NCI-H187 treated with DMSO at 0.1 percent for 48 hours (cell line): ENCODE results near the gene MED27.
"Not testable (repeated sequence)": the region's sequence is repeated elsewhere in the genome, so short reads cannot be mapped to it uniquely, and the experiment has no call there.

Experiments used
- DNase-seq: peaks from one replicate; lab custom pipeline; 2025; lab: John Stamatoyannopoulos, UW

The MED27 gene

DNA sequence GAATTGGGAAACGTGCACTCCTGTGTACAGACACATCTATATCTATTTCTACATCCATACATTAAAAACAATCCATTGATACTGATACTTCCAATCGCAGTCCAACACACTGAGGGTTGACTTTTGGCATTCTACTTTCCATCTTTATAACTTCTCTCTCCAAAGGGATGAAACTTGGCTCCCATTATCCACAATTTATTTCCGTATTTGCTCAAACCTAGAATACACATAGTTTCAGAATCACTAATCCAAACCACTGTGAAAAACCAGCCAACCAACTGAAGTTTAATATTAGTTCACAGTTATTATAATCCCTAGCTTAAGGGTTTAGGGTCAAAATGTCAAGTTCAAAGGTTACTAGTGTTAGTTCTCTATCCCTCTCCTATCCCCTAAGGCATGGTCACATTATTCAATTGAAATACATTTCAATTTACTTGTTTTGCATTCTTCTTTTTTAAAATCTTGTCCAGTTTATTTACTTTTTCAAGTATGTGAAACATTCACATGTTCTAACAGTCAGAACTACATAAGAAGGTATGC lies 156.5 kb downstream of the MED27 start:
- no peak for DNase-seq

- not testable (repeated sequence) for DNase-seq
These were observed 158.0 kb downstream of the MED27 start for GRCh38 chr9:131921635-131922034.

- no peak for DNase-seq
These were observed 160.5 kb downstream of the MED27 start for GRCh38 chr9:131919216-131919615.

- no peak for DNase-seq
These were observed 161.2 kb downstream of the MED27 start for GRCh38 chr9:131918481-131918880.

DNA sequence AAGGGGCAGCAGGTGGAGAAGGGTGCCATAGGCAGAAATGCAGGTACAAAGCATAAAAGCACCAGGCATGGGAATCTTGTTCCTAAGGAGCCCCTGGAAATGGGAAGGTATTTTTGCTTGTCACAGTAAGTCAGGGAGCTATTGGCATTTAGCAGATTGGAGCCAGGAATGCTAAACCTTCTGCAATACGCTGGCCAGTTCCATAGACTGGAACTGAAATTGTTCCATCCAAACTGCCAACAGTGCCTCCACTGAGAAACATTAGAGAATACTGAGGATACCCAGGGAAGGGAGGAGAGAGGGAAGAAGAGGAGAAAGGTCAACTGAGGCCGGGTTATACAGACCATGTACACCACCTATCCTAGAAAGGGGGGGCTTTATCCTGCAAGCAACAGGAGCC lies 162.7 kb downstream of the MED27 start:
- no peak for DNase-seq

GRCh38 chr9:131915181-131915580 lies 164.5 kb downstream of the MED27 start:
- no peak for DNase-seq

DNA sequence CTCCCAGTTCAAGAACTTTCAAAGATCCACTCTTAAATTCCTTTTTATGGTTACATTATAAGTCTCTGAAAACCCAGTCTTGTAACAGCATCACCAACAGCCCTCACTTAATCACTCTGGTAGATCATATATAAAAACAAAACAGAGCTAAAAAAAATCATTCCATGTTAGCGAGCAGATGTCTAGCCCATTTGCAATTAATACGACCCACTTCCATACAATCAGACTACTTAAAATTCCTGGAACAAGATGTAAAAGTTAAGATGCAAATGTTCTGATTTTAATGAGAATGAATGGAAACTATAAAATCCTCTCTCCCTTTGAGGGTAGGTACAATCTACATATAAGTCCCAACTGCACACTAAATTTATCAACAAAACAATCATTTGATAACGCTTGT lies 167.0 kb downstream of the MED27 start:
- no peak for DNase-seq

DNA sequence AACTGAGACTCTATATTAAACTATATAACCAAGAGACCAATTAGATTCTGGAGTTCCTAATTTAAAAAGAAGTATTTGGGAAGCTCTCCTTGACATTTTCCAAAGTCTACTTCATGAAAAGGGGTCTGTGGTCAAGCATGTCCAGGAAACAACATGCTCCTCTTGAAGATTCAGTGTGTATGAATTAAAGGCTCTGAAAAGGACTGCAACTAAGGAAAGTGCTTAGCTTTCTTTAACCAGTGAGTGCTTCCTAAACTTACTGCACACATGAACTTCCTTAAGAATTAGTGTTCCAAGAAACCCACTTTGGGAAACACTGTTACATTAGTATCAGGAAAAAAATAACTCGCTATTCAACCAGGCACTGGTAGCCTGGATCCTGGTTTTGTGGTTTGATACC lies 167.6 kb downstream of the MED27 start:
- no peak for DNase-seq

- DNase-seq, result no peak
These were observed 169.1 kb downstream of the MED27 start for GRCh38 chr9:131910572-131910971.

DNA sequence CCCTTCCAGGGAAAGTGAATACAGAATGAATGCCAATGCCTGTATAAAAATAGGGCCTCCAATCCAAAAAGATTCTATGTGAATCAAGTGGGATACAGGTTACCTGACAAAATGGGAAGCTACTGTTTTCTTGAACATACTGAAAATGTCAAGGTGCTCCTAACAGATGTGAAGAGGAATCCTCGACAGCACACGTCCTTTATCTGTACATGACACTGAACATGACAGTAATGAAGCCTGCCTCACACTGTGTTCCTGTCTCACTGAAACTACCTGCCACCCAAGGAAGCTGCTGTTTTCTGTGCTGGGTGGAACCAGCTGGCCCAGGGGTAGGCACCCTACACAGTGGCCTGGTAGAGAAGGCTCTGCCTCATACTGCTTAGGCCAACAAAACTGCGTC lies 174.5 kb downstream of the MED27 start:
- no peak for DNase-seq

- no peak for DNase-seq
These were observed 180.1 kb downstream of the MED27 start for GRCh38 chr9:131899296-131900228.

DNA sequence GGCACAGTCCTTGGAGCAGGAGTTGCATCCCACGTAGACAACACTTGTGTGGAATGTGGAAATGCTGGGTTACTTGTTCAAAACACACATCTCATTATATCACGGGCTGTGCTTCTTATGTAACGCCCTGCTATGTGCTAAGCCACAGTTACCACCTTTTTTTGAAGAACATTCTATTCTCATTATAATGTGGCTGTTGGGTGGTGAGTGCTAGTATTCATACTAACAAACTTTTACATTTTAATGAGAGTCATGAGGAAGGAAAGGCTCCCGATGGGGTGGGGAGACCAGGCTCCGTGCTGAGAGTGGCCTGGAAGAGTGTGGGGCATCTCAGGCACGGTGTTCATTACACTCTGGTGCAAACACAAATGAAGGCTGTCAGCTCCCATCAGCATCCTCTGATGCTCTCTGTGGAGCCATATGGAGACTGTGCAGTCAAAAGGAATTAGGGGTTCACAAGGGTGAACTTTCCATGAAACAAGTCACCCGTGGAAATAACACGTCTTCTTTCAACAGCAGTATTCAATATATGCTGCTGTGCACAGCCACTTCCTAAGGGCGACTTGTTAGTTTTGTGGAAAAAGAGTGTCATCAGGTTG lies 186.7 kb downstream of the MED27 start:
- DNase-seq, result no peak

DNA sequence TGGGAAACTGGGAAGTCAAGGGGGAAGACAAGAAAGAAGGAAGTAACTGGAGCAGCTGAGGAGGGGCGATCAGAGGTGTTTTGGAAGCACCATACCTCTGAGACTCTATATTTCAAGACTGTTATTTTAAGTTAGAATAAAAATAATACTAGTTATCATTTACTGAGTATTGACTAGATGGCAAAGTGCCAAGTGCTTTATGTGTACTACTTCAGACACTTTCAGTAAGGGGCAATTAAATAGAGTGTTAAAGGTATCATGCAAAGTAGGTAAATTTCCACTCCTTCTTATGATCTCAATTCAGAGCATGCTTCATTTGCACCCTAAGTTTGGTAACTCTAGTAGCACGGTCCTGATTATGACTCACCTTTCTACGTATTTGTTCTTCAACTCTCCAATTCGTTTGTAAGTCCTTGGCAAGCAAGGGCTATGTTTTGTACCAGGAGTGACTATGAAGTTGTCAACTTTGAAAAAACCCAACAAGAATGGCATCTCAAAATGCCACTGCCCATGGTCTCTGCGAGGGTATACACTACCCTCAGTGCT lies 187.4 kb downstream of the MED27 start:
- DNase-seq, result peak; percentile 16

DNA sequence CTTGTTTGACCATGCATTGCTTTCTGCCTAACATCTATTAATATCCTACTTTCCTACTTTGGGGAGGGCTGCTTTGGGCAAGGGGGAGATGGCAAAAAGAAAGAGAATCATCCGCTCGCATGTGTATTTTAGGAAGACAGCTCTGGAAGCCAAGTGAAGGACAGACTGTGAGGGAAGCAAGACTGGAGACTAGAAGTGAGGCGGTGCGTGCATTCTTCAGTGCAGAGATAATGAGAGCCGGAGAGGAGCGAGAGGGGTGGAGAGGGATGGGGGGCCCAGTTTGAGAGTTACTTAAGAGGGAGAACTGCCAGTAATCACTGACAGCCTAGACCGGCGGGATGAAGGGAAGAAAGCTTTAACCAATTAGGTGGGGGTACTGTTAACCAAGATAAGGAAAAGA lies 188.1 kb downstream of the MED27 start:
- no peak for DNase-seq

DNA sequence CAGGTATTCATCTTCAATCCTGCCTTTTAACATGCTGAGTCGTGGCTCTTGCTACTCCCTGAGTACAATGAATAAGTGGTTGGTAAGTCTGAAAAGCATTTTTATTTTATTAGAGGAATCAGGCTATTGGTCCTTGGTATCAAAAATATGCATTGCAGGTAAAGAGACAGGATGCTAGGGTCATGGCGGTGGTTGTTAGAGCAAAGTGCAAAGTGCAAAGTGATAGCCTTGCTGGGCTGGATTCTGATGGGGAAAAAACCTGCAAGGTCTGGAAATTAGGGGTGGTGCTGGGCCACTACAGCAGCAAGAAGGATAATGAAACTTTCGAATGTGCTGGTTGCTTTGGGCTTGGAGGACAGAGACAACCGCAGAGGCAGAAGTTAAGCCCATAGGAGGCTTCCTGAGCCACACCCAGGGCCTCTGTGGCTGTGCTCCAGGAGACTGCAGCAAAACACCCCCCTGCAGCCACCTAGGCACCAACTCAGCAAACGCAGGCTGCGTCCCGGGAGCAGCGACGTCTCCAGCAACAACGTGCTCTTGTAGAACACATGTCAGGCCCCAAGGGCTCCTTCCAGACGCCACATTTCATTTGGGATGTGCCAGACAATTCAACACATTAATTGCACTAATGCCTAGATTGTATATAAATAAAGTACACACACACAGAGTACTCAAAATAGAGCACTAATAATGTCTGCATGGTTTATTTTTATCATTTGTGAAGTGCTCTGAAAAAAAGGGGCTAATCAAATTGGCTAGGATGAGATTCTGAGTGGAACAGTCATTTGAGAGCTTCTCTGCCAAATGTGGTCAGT lies 190.0 kb downstream of the MED27 start:
- no peak for DNase-seq

GRCh38 chr9:131888923-131889322 lies 190.7 kb downstream of the MED27 start:
- no peak for DNase-seq

- DNase-seq, result no peak
These were observed 192.0 kb downstream of the MED27 start for GRCh38 chr9:131887680-131888079.

DNA sequence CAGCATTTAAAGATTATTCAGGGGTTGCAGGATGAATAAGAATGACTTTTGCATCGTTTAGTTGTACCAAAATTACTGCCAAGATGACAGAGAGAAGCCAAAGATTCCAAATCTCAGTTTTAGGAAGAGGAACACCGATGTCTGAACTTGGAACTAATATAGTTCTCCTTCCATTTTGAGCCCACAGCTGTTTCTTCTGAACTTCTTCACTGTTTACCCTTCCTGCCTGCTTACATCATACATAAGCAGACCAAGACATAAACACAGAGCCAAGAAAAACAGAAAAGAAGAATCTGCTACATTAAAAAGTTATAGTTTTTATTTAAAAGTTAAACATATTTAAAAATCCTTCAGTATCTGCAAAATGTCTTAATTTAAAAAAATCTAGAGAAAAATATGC lies 192.8 kb downstream of the MED27 start:
- DNase-seq, result no peak

DNA sequence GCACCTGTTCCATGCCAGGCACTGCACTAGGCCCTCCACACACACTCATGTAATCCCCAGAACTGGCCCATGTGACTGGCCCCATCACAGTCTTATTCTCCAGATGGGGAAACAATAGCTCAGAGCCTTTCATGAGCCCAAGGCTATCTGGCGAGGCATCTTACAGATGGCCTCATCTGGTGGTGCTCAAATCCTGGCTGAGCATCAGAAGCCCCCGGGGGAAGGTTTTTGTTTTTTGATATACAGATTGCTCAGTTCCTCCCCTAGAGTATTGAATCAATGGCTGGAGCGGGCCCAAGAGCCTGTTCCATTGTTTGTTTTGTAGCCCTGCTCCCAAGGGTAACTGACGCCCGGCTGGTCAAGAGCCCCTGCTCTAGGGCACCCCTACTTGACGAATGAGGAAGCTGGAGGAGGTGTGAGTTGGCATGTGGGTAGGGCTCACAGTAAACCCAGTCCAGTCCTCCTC lies 194.5 kb downstream of the MED27 start:
- no peak for DNase-seq

- DNase-seq, result no peak
These were observed 195.4 kb downstream of the MED27 start for GRCh38 chr9:131884222-131884621.

DNA sequence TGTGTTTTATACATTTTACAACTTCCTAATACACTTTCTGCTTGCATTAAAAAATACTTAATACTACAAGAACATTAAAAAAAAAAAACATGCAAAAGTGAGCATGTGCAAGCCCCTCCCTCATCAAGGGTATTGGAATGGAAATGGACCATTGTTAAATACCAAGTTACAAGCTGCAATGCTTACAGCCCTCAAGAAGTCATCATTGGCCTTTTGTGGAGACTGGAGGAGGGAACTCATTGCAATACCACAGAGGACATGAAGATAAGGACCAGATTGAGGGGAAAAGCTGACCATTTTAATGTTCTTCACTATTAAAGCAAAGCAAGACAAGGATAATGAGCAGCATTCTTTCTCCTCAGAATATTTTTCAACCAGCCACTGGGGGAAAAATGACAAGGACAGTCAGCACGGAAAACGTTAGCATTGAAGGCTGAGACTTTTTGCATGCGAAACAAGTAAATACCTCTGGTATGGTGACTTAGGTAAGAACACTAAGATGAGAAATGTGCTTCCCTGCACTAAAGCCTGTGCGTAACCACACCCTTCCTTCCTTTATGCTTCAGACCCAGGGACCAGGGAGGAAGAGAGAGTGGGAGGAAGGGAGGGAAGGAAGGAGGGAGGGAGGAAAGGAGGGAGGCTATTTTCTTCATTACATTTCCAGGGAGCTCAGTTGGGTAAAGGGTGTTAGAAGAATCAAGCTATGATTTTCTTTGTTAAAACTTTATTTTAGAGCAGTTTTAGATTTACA lies 198.7 kb downstream of the MED27 start:
- no peak for DNase-seq
